WTC11 (cell line): Measurements from ENCODE around the gene STK40. TPM values are rescaled to one million over a fixed set of nuclear protein-coding genes. Genes with fewer than 3 reads are reported as not detected.

Experiments
- ATAC-seq: fragments of 200-7000 bp; cut with Tn5 transposase; 2 replicates; pipeline ENCODE4 v1.10.0; 2021; ENCODE audit warnings: mild to moderate bottlenecking, moderate library complexity
- CTCF ChIA-PET: fragments of 300-600 bp; sonication (Branson Sonifier 250); formaldehyde crosslinking; loops from one replicate; lab custom pipeline; 2021; ENCODE audit warnings: antibody characterized with exemption; lab: Charles Lee
- POLR2A ChIA-PET: fragments of 350-600 bp; sonication (Branson Sonifier 250); formaldehyde crosslinking; loops from one replicate; lab custom pipeline; 2021; ENCODE audit warnings: antibody characterized with exemption; lab: Charles Lee
- DNase-seq: peaks from one replicate; pipeline ENCODE4 v3.0.0; 2021; ENCODE audit warnings: low spot score
- H3K27ac Mint-ChIP-seq: 2 replicates; pipeline ENCODE4 v1.8.0; 2021; ENCODE audit warnings: mixed read lengths
- H3K27me3 Mint-ChIP-seq: 2 replicates; pipeline ENCODE4 v1.8.0; 2021; ENCODE audit warnings: low read depth, mild to moderate bottlenecking, moderate library complexity, mixed read lengths
- H3K36me3 Mint-ChIP-seq: 2 replicates; pipeline ENCODE4 v1.8.0; 2021; ENCODE audit warnings: mixed read lengths
- H3K4me1 Mint-ChIP-seq: 2 replicates; pipeline ENCODE4 v1.8.0; 2022; ENCODE audit warnings: mixed read lengths
- H3K4me3 Mint-ChIP-seq: 2 replicates; pipeline ENCODE4 v1.8.0; 2021; ENCODE audit warnings: mild to moderate bottlenecking, moderate library complexity, mixed read lengths
- H3K9me3 Mint-ChIP-seq: 2 replicates; pipeline ENCODE4 v1.8.0; 2021; ENCODE audit warnings: mixed read lengths
- ATF1 ChIP-seq: sonication (generic); formaldehyde crosslinking; IDR thresholded peaks from 2 replicates; pipeline ENCODE4 v1.8.1; 2023; ENCODE audit warnings: mild to moderate bottlenecking, moderate library complexity, missing genetic modification reagents
- ATF3 ChIP-seq: sonication (generic); formaldehyde crosslinking; conservative IDR thresholded peaks from 2 replicates; pipeline ENCODE4 v1.8.1; 2022; ENCODE audit warnings: mild to moderate bottlenecking, missing genetic modification reagents
- CREB1 ChIP-seq: sonication (generic); formaldehyde crosslinking; IDR thresholded peaks from 2 replicates; pipeline ENCODE4 v1.8.0; 2023; ENCODE audit warnings: mild to moderate bottlenecking, missing genetic modification reagents
- FOXJ3 ChIP-seq: sonication (generic); formaldehyde crosslinking; IDR thresholded peaks from 2 replicates; pipeline ENCODE4 v1.9.0; 2021; ENCODE audit warnings: missing genetic modification reagents, mild to moderate bottlenecking, borderline replicate concordance
- FOXK1 ChIP-seq: sonication (generic); formaldehyde crosslinking; IDR thresholded peaks from 2 replicates; pipeline ENCODE4 v1.8.0; 2022; ENCODE audit warnings: mild to moderate bottlenecking, moderate library complexity, missing genetic modification reagents
- FOXP1 ChIP-seq: sonication (generic); formaldehyde crosslinking; IDR thresholded peaks from 2 replicates; pipeline ENCODE4 v1.8.0; 2022; ENCODE audit warnings: missing genetic modification reagents, mild to moderate bottlenecking, moderate library complexity, borderline replicate concordance
- GTF2I ChIP-seq: fragments of 250-450 bp; sonication (Bioruptor Pico); conservative IDR thresholded peaks from 2 replicates; pipeline ENCODE4 v1.4.0; 2021; ENCODE audit warnings: mild to moderate bottlenecking
- HMGA2 ChIP-seq: fragments of 250-450 bp; sonication (Bioruptor Pico); IDR thresholded peaks from 2 replicates; pipeline ENCODE4 v1.4.0; 2021; ENCODE audit warnings: mild to moderate bottlenecking, moderate library complexity
- HMGXB4 ChIP-seq: sonication (generic); formaldehyde crosslinking; IDR thresholded peaks from 2 replicates; pipeline ENCODE4 v1.8.1; 2023; ENCODE audit warnings: mild to moderate bottlenecking, moderate library complexity, missing genetic modification reagents
- IRF2 ChIP-seq: sonication (generic); formaldehyde crosslinking; IDR thresholded peaks from 2 replicates; pipeline ENCODE4 v1.8.0; 2022; ENCODE audit warnings: low read depth, missing genetic modification reagents, borderline replicate concordance
- JUN ChIP-seq: sonication (generic); formaldehyde crosslinking; IDR thresholded peaks from 2 replicates; pipeline ENCODE4 v1.8.0; 2023; ENCODE audit warnings: mild to moderate bottlenecking, missing genetic modification reagents
- MYBL2 ChIP-seq: sonication (generic); formaldehyde crosslinking; IDR thresholded peaks from 2 replicates; pipeline ENCODE4 v1.8.1; 2023; ENCODE audit warnings: mild to moderate bottlenecking, moderate library complexity, missing genetic modification reagents
- SOX15 ChIP-seq: fragments of 250-450 bp; sonication (Bioruptor Pico); IDR thresholded peaks from 2 replicates; pipeline ENCODE4 v1.9.0; 2021; ENCODE audit warnings: mild to moderate bottlenecking
- USF1 ChIP-seq: sonication (generic); formaldehyde crosslinking; IDR thresholded peaks from 2 replicates; pipeline ENCODE4 v1.8.0; 2022; ENCODE audit warnings: mild to moderate bottlenecking, missing genetic modification reagents
- USF2 ChIP-seq: sonication (generic); formaldehyde crosslinking; IDR thresholded peaks from 2 replicates; pipeline ENCODE4 v1.8.1; 2023; ENCODE audit warnings: mild to moderate bottlenecking, missing genetic modification reagents, moderate library complexity
- ZNF121 ChIP-seq: sonication (generic); formaldehyde crosslinking; IDR thresholded peaks from 2 replicates; pipeline ENCODE4 v1.8.0; 2023; ENCODE audit warnings: missing genetic modification reagents
- ZNF671 ChIP-seq: fragments of 250-450 bp; sonication (Bioruptor Pico); IDR thresholded peaks from 2 replicates; pipeline ENCODE4 v1.8.0; 2021; ENCODE audit warnings: mild to moderate bottlenecking
- total RNA-seq: library from RNA; stranded (reverse); gene quantifications from 3 replicates; pipeline ENCODE4 v1.2.3, GENCODE V29; 2021
- TF ChIP-seq, protein P1 (sequence below): fragments of 250-450 bp; sonication (Bioruptor Pico); IDR thresholded peaks from 2 replicates; pipeline ENCODE4 v1.9.0; 2021; ENCODE audit warnings: mild to moderate bottlenecking, borderline replicate concordance
- TF ChIP-seq, protein P2 (sequence below): sonication (generic); formaldehyde crosslinking; IDR thresholded peaks from 2 replicates; pipeline ENCODE4 v1.8.0; 2022; ENCODE audit warnings: missing genetic modification reagents

STK40 gene
- total RNA-seq, 1 experiment from 2014 or later = 24.7 TPM

GRCh38 chr1:36406440-36406839 lies 20.7 kb upstream of the STK40 start (continued):
- TF ChIP-seq, protein P1, sequence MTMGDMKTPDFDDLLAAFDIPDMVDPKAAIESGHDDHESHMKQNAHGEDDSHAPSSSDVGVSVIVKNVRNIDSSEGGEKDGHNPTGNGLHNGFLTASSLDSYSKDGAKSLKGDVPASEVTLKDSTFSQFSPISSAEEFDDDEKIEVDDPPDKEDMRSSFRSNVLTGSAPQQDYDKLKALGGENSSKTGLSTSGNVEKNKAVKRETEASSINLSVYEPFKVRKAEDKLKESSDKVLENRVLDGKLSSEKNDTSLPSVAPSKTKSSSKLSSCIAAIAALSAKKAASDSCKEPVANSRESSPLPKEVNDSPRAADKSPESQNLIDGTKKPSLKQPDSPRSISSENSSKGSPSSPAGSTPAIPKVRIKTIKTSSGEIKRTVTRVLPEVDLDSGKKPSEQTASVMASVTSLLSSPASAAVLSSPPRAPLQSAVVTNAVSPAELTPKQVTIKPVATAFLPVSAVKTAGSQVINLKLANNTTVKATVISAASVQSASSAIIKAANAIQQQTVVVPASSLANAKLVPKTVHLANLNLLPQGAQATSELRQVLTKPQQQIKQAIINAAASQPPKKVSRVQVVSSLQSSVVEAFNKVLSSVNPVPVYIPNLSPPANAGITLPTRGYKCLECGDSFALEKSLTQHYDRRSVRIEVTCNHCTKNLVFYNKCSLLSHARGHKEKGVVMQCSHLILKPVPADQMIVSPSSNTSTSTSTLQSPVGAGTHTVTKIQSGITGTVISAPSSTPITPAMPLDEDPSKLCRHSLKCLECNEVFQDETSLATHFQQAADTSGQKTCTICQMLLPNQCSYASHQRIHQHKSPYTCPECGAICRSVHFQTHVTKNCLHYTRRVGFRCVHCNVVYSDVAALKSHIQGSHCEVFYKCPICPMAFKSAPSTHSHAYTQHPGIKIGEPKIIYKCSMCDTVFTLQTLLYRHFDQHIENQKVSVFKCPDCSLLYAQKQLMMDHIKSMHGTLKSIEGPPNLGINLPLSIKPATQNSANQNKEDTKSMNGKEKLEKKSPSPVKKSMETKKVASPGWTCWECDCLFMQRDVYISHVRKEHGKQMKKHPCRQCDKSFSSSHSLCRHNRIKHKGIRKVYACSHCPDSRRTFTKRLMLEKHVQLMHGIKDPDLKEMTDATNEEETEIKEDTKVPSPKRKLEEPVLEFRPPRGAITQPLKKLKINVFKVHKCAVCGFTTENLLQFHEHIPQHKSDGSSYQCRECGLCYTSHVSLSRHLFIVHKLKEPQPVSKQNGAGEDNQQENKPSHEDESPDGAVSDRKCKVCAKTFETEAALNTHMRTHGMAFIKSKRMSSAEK = no peak
- TF ChIP-seq MYBL2 (CRISPR knock-in tag) = no peak
- TF ChIP-seq ZNF671 = no peak
- no peak for TF ChIP-seq USF2 (CRISPR knock-in tag)

DNA sequence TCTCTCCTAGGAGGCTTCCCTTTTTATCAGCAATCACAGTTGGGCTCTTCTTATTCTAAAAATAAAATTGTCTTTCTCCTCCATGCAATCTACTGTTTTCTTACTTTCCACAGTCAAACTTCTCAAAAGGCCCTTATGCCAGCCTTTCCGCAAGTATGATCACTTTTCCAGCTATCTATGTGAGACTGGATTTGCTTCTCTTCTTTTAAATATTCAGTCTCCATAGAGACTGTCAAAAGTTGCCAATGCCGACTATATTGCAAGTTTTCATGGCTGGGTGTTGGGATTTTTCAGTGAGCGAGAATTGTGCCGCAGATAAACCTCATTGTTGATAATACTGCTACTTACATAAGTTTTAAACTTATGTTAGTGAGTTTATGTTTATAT lies 16.8 kb upstream of the STK40 start:
- TF ChIP-seq ZNF121 (CRISPR knock-in tag) = no peak
- no peak for TF ChIP-seq USF1 (CRISPR knock-in tag)
- no peak for TF ChIP-seq FOXJ3 (CRISPR knock-in tag)
- TF ChIP-seq FOXP1 (CRISPR knock-in tag) = no peak
- TF ChIP-seq JUN (CRISPR knock-in tag) = no peak
- no peak for TF ChIP-seq ATF1 (CRISPR knock-in tag)
- TF ChIP-seq GTF2I = no peak
- TF ChIP-seq FOXK1 (CRISPR knock-in tag) = no peak
- TF ChIP-seq SOX15 (CRISPR knock-in tag) = no peak
- TF ChIP-seq ATF3 (CRISPR knock-in tag) = no peak
- TF ChIP-seq HMGA2 (CRISPR knock-in tag) = no peak
- no peak for TF ChIP-seq USF2 (CRISPR knock-in tag)
- TF ChIP-seq, all 79 proteins: peak for 0
- ATAC-seq = no peak
- POLR2A ChIA-PET = no interaction called here

GRCh38 chr1:36401602-36402503 lies 16.1 kb upstream of the STK40 start:
- Mint-ChIP-seq H3K27me3 (no peaks in the 10 kb centered on the region; the same call in 1 of the 2 replicates), H3K36me3 (no peaks in the 10 kb centered on the region), H3K27ac (peak overlapping the region; percentile 98), H3K9me3 (no peaks in the 10 kb centered on the region), H3K4me3 (peak overlapping the region; percentile 91), H3K4me1 (peaks cover 18% of the 10 kb centered on the region)
- no peak for ATAC-seq
- CTCF ChIA-PET = interaction anchor here (1.0 to 3.0 kb wide), 4 partner anchors 12 to 80 kb away, joined by 4 to 23 read pairs (median 5); no protein-coding TSS in a partner anchor
- TF ChIP-seq, protein P2, sequence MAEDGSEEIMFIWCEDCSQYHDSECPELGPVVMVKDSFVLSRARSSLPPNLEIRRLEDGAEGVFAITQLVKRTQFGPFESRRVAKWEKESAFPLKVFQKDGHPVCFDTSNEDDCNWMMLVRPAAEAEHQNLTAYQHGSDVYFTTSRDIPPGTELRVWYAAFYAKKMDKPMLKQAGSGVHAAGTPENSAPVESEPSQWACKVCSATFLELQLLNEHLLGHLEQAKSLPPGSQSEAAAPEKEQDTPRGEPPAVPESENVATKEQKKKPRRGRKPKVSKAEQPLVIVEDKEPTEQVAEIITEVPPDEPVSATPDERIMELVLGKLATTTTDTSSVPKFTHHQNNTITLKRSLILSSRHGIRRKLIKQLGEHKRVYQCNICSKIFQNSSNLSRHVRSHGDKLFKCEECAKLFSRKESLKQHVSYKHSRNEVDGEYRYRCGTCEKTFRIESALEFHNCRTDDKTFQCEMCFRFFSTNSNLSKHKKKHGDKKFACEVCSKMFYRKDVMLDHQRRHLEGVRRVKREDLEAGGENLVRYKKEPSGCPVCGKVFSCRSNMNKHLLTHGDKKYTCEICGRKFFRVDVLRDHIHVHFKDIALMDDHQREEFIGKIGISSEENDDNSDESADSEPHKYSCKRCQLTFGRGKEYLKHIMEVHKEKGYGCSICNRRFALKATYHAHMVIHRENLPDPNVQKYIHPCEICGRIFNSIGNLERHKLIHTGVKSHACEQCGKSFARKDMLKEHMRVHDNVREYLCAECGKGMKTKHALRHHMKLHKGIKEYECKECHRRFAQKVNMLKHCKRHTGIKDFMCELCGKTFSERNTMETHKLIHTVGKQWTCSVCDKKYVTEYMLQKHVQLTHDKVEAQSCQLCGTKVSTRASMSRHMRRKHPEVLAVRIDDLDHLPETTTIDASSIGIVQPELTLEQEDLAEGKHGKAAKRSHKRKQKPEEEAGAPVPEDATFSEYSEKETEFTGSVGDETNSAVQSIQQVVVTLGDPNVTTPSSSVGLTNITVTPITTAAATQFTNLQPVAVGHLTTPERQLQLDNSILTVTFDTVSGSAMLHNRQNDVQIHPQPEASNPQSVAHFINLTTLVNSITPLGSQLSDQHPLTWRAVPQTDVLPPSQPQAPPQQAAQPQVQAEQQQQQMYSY (CRISPR knock-in tag) = no peak
- TF ChIP-seq ATF1 (CRISPR knock-in tag) (no peak), CREB1 (CRISPR knock-in tag) (no peak), HMGXB4 (CRISPR knock-in tag) (no peak), IRF2 (CRISPR knock-in tag) (no peak)
- peak; percentile 71 for DNase-seq
- POLR2A ChIA-PET = interaction anchor here (1.1 to 6.5 kb wide), 6 partner anchors 15 to 79 kb away, joined by 6 to 172 read pairs (median 7); partner anchors contain the start of genes EVA1B, MRPS15 and STK40

More for the DNA sequence above, 16.8 kb upstream of the STK40 start:
- CTCF ChIA-PET = interaction anchor here (3.0 kb wide), 1 partner anchor 16 kb away, joined by 23 read pairs; no protein-coding TSS in a partner anchor
- Mint-ChIP-seq H3K27ac (peak overlapping the region; percentile 38; the same call in 1 of the 2 replicates), H3K27me3 (no peaks in the 10 kb centered on the region; the same call in 1 of the 2 replicates), H3K4me1 (peaks cover 14% of the 10 kb centered on the region), H3K36me3 (peaks cover 4% of the 10 kb centered on the region), H3K4me3 (peak overlapping the region; percentile 6; the same call in 1 of the 2 replicates), H3K9me3 (no peaks in the 10 kb centered on the region)
- DNase-seq = no peak
